Vagina (tissue), 2 donors: Measurements from ENCODE around the gene STIL. TPM values are rescaled to one million over a fixed set of nuclear protein-coding genes. Genes with fewer than 3 reads are reported as not detected.

Experiments
- DNase-seq, 2 donors: peaks; one replicate each; pipeline ENCODE4 v3.0.0-alpha.2; 2017; ENCODE audit errors: extremely low spot score in 2 of 2
- H3K27ac ChIP-seq: fragments of 200-600 bp; sonication (generic); one replicate; pipeline ENCODE4 v1.5.1; 2019
- H3K27me3 ChIP-seq: fragments of 200-600 bp; sonication (generic); one replicate; pipeline ENCODE4 v1.5.1; 2019
- H3K36me3 ChIP-seq, 2 donors: fragments of 200-600 bp; sonication (generic); one replicate each; pipeline ENCODE4 v1.5.1; 2017 to 2019
- H3K4me1 ChIP-seq: fragments of 200-600 bp; sonication (generic); one replicate; pipeline ENCODE4 v1.5.1; 2019
- H3K4me3 ChIP-seq, 2 donors: fragments of 200-600 bp; sonication (generic); 1 replicate in 1 of 2; 2 replicates in 1 of 2; pipeline ENCODE4 v1.5.1; 2016 to 2019
- H3K9me3 ChIP-seq: fragments of 200-600 bp; sonication (generic); one replicate; pipeline ENCODE4 v1.5.1; 2019
- POLR2A ChIP-seq, 2 donors: fragments of 450-650 bp; IDR thresholded peaks; one replicate each; pipeline ENCODE4 v1.6.1; 2017; ENCODE audit warnings: antibody characterized with exemption in 2 of 2, mild to moderate bottlenecking in 2 of 2, moderate library complexity in 2 of 2
- POLR2AphosphoS5 ChIP-seq, 2 donors: sonication (generic); formaldehyde crosslinking; IDR thresholded peaks; one replicate each; pipeline ENCODE4 v1.9.0; 2017; ENCODE audit warnings: antibody characterized with exemption in 2 of 2, mild to moderate bottlenecking in 2 of 2, low read depth in 1 of 2; ENCODE audit not compliant: insufficient read depth in 1 of 2
- intact Hi-C: fragments of 100-400 bp; cut with DNase I; formaldehyde crosslinking; loops from one replicate; pipeline ENCODE4 v1.15.1; 2023
- total RNA-seq: library from RNA; depleted of rRNA; stranded (reverse); fragments of >200 nt; gene quantifications from one replicate; pipeline ENCODE4 v1.2.3, GENCODE V29; 2016
- TF ChIP-seq, protein P1 (sequence below), 3 experiments: fragments of 450-650 bp in 2 of 3; fragments of 200-600 bp in 1 of 3; sonication (generic) in 1 of 3; IDR thresholded peaks; one replicate each; pipeline ENCODE4 v1.5.1; 2017 to 2019; ENCODE audit warnings: antibody characterized with exemption in 3 of 3, mild to moderate bottlenecking in 2 of 3, moderate library complexity in 2 of 3

The STIL gene
- total RNA-seq, 1 donor from 2014 or later, result 3.9 TPM

GRCh38 chr1:47213230-47213963 is 100.5 kb downstream of the STIL start:
- H3K9me3 ChIP-seq, result no peaks in the 10 kb centered on the region
- TF ChIP-seq POLR2AphosphoS5 (IDR thresholded peaks at IDR 0.05; ENCODE audit: insufficient read depth in 1 of 2, low read depth in 1 of 2) (no peak), POLR2A (IDR thresholded peaks at IDR 0.05) (no peak)
- TF ChIP-seq, protein P1, sequence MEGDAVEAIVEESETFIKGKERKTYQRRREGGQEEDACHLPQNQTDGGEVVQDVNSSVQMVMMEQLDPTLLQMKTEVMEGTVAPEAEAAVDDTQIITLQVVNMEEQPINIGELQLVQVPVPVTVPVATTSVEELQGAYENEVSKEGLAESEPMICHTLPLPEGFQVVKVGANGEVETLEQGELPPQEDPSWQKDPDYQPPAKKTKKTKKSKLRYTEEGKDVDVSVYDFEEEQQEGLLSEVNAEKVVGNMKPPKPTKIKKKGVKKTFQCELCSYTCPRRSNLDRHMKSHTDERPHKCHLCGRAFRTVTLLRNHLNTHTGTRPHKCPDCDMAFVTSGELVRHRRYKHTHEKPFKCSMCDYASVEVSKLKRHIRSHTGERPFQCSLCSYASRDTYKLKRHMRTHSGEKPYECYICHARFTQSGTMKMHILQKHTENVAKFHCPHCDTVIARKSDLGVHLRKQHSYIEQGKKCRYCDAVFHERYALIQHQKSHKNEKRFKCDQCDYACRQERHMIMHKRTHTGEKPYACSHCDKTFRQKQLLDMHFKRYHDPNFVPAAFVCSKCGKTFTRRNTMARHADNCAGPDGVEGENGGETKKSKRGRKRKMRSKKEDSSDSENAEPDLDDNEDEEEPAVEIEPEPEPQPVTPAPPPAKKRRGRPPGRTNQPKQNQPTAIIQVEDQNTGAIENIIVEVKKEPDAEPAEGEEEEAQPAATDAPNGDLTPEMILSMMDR (IDR thresholded peaks at IDR 0.05), result no peak
- no peak for DNase-seq
- H3K27me3 ChIP-seq, result no peaks in the 10 kb centered on the region
- H3K36me3 ChIP-seq, result no peaks in the 10 kb centered on the region
- no peak overlapping the region for H3K27ac ChIP-seq
- no peak overlapping the region for H3K4me3 ChIP-seq
- intact Hi-C loops, result no loop called here
- H3K4me1 ChIP-seq, result no peaks in the 10 kb centered on the region

GRCh38 chr1:47212636-47213229 is 101.2 kb downstream of the STIL start:
- intact Hi-C loops, result no loop called here
- no peaks in the 10 kb centered on the region for H3K36me3 ChIP-seq
- no peak for TF ChIP-seq POLR2A (IDR thresholded peaks at IDR 0.05)
- TF ChIP-seq, protein P1 (IDR thresholded peaks at IDR 0.05), result no peak
- TF ChIP-seq POLR2AphosphoS5 (IDR thresholded peaks at IDR 0.05; ENCODE audit: insufficient read depth in 1 of 2, low read depth in 1 of 2), result no peak
- no peak overlapping the region for H3K27ac ChIP-seq
- DNase-seq, result no peak
- H3K27me3 ChIP-seq, result no peaks in the 10 kb centered on the region
- H3K9me3 ChIP-seq, result no peaks in the 10 kb centered on the region
- no peak overlapping the region for H3K4me3 ChIP-seq
- no peaks in the 10 kb centered on the region for H3K4me1 ChIP-seq

DNA sequence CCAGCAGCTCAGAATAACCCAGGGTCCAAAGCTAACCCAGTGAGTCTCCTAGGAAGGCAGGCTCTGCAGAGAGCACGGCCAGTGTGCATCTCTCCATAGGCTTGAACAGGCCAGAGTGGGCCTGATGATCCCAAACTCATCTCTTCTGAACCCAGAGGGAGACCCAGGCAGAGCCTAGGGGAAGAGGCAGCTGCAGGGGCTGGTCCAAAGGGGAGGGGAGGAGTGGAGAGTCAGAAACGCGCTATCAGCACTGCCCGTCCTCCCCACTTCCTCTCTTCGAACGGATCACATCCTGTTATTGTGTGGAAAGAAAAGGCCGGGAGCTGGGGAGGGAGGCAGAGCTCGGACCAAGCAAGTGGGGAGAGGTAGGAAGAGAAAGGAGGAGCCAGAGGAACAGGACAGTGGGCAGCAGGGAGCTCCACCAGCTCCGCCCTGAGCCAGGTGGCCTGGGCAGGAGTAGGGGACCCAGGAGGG is 102.1 kb downstream of the STIL start:
- no peak overlapping the region for H3K4me3 ChIP-seq
- no peaks in the 10 kb centered on the region for H3K4me1 ChIP-seq
- no peaks in the 10 kb centered on the region for H3K36me3 ChIP-seq
- no peak overlapping the region for H3K27ac ChIP-seq
- intact Hi-C loops, result no loop called here
- H3K27me3 ChIP-seq, result no peaks in the 10 kb centered on the region
- H3K9me3 ChIP-seq, result no peaks in the 10 kb centered on the region
- TF ChIP-seq, protein P1 (IDR thresholded peaks at IDR 0.05), result no peak
- no peak for TF ChIP-seq POLR2AphosphoS5 (IDR thresholded peaks at IDR 0.05; ENCODE audit: insufficient read depth in 1 of 2, low read depth in 1 of 2)
- no peak for TF ChIP-seq POLR2A (IDR thresholded peaks at IDR 0.05)
- no peak for DNase-seq

DNA sequence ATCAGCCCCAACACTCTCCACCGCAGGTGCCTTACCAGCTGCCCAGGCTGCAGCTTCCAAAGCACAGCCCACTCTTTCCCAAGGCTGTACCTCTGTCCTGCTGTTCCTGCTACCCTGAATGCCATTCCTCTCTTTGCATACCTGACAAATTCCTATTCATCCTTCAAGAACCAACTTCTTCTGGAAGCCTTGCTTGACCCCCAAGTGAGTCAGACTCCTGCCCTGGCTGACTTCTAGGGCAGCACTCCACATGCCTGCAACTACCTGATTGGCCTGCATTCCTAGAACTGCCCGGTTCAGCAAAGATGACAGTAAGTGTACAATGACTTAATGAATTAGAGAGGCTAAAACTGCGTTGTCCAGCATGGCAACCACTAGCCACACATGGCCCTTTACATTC is 103.3 kb downstream of the STIL start:
- intact Hi-C loops, result no loop called here
- no peaks in the 10 kb centered on the region for H3K36me3 ChIP-seq
- no peak overlapping the region for H3K4me3 ChIP-seq
- H3K27me3 ChIP-seq, result no peaks in the 10 kb centered on the region
- no peak overlapping the region for H3K27ac ChIP-seq
- H3K9me3 ChIP-seq, result no peaks in the 10 kb centered on the region
- H3K4me1 ChIP-seq, result no peaks in the 10 kb centered on the region
- DNase-seq, result no peak
- TF ChIP-seq, protein P1 (IDR thresholded peaks at IDR 0.05), result no peak
- TF ChIP-seq POLR2A (IDR thresholded peaks at IDR 0.05) (no peak), POLR2AphosphoS5 (IDR thresholded peaks at IDR 0.05; ENCODE audit: insufficient read depth in 1 of 2, low read depth in 1 of 2) (no peak)
